OCI-LY3 (cell line): Measurements from ENCODE around the gene SNTG2.

Experiments used
- H2AFZ ChIP-seq: fragments of 200-600, 300-600 bp; shearing (Covaris generic); 2 replicates; pipeline ENCODE4 v1.6.0; 2014; ENCODE audit warnings: antibody characterized with exemption, low read depth, low read length
- H3K27ac ChIP-seq: fragments of 200-600, 300-600 bp; sonication (generic); 2 replicates; pipeline ENCODE4 v1.5.1; 2014; ENCODE audit warnings: mild to moderate bottlenecking, low read length, moderate library complexity, mixed read lengths
- H3K27me3 ChIP-seq: fragments of 200-600, 300-600 bp; sonication (generic); 2 replicates; pipeline ENCODE4 v1.6.1; 2014; ENCODE audit warnings: low read depth, low read length, mixed read lengths
- H3K36me3 ChIP-seq: fragments of 200-600, 300-600 bp; sonication (generic); replicated peaks from 2 replicates; pipeline ENCODE3; 2014; ENCODE audit warnings: low read depth, low read length, mixed read lengths
- H3K4me1 ChIP-seq: fragments of 300-600, 200-600 bp; sonication (generic); 2 replicates; pipeline ENCODE4 v1.6.1; 2014; ENCODE audit warnings: low read length, mixed read lengths
- H3K4me2 ChIP-seq: fragments of 200-600, 300-600 bp; sonication (generic); 2 replicates; pipeline ENCODE4 v1.6.1; 2014; ENCODE audit warnings: low read length, mixed read lengths
- H3K4me3 ChIP-seq: fragments of 300-600, 200-600 bp; sonication (generic); 2 replicates; pipeline ENCODE4 v1.5.1; 2014; ENCODE audit warnings: antibody characterized with exemption, mild to moderate bottlenecking, low read length, moderate library complexity
- H3K79me2 ChIP-seq: fragments of 300-600, 200-600 bp; shearing (Covaris generic); 2 replicates; pipeline ENCODE4 v1.6.1; 2014; ENCODE audit warnings: mild to moderate bottlenecking, low read length, mixed read lengths
- H3K9ac ChIP-seq: fragments of 300-600, 200-600 bp; shearing (Covaris generic); 2 replicates; pipeline ENCODE4 v1.6.0; 2014; ENCODE audit warnings: mild to moderate bottlenecking, low read length, moderate library complexity
- H3K9me3 ChIP-seq: fragments of 200-600, 300-600 bp; shearing (Covaris generic); 2 replicates; pipeline ENCODE4 v1.6.1; 2014; ENCODE audit warnings: low read length, mixed read lengths; ENCODE audit not compliant: insufficient read depth
- H4K20me1 ChIP-seq: fragments of 200-600, 300-600 bp; sonication (generic); 2 replicates; pipeline ENCODE4 v1.6.1; 2016; ENCODE audit warnings: low read length, mixed read lengths; ENCODE audit not compliant: insufficient read depth
- CTCF ChIP-seq: fragments of 200-600, 300-600 bp; sonication (generic); IDR thresholded peaks from 2 replicates; pipeline ENCODE4 v1.5.1; 2014; ENCODE audit warnings: antibody characterized with exemption, low read length, low read depth
- EZH2phosphoT487 ChIP-seq: fragments of 200-600 bp; shearing (Covaris generic); IDR thresholded peaks from 2 replicates; pipeline ENCODE4 v1.6.1; 2018; ENCODE audit warnings: antibody characterized with exemption, mixed run types, low read depth

SNTG2 gene

GRCh38 chr2:1020206-1020605 is 69.6 kb downstream of the SNTG2 start:
- no peaks in the 10 kb centered on the region for H3K36me3 ChIP-seq
- no peak overlapping the region for H3K9ac ChIP-seq
- H2AFZ ChIP-seq: no peak overlapping the region
- H3K4me3 ChIP-seq: no peak overlapping the region
- 0 out of 2 replicates have a peak, but pooled peaks cover 2% of the 10 kb centered on the region for H3K27me3 ChIP-seq
- no peak overlapping the region for H3K4me2 ChIP-seq
- H3K9me3 ChIP-seq: no peaks in the 10 kb centered on the region
- no peaks in the 10 kb centered on the region for H4K20me1 ChIP-seq
- H3K4me1 ChIP-seq: no peaks in the 10 kb centered on the region
- H3K27ac ChIP-seq: no peak overlapping the region
- TF ChIP-seq EZH2phosphoT487: no peak
- no peak for TF ChIP-seq CTCF
- H3K79me2 ChIP-seq: no peaks in the 10 kb centered on the region

- TF ChIP-seq EZH2phosphoT487: no peak
- no peak for TF ChIP-seq CTCF
- Histone ChIP-seq H4K20me1 (no peaks in the 10 kb centered on the region), H3K4me2 (no peak overlapping the region), H3K27me3 (no peaks in the 10 kb centered on the region), H3K79me2 (no peaks in the 10 kb centered on the region), H3K27ac (no peak overlapping the region), H3K4me3 (no peak overlapping the region), H3K4me1 (no peaks in the 10 kb centered on the region), H3K36me3 (no peaks in the 10 kb centered on the region), H2AFZ (no peak overlapping the region), H3K9ac (no peak overlapping the region), H3K9me3 (no peaks in the 10 kb centered on the region)
Measured at GRCh38 chr2:1022178-1022577, 71.5 kb downstream of the SNTG2 start.

GRCh38 chr2:1024981-1025380 is 74.3 kb downstream of the SNTG2 start:
- H3K4me3 ChIP-seq: no peak overlapping the region

GRCh38 chr2:1026141-1026540 is 75.5 kb downstream of the SNTG2 start:
- H3K4me2 ChIP-seq: no peak overlapping the region
- H3K4me1 ChIP-seq: no peaks in the 10 kb centered on the region
- no peaks in the 10 kb centered on the region for H3K36me3 ChIP-seq
- no peaks in the 10 kb centered on the region for H3K79me2 ChIP-seq
- no peak overlapping the region for H3K27ac ChIP-seq
- no peak overlapping the region for H3K4me3 ChIP-seq
- H2AFZ ChIP-seq: no peak overlapping the region
- no peak overlapping the region for H3K9ac ChIP-seq
- no peaks in the 10 kb centered on the region for H3K9me3 ChIP-seq
- no peaks in the 10 kb centered on the region for H4K20me1 ChIP-seq
- TF ChIP-seq CTCF: no peak
- no peak for TF ChIP-seq EZH2phosphoT487
- H3K27me3 ChIP-seq: no peaks in the 10 kb centered on the region

More at GRCh38 chr2:1024981-1025380, 74.3 kb downstream of the SNTG2 start:
- Histone ChIP-seq H4K20me1 (no peaks in the 10 kb centered on the region), H3K9me3 (no peaks in the 10 kb centered on the region), H3K27ac (no peak overlapping the region), H3K4me1 (no peaks in the 10 kb centered on the region), H2AFZ (no peak overlapping the region), H3K27me3 (no peaks in the 10 kb centered on the region), H3K9ac (no peak overlapping the region), H3K36me3 (no peaks in the 10 kb centered on the region), H3K79me2 (no peaks in the 10 kb centered on the region), H3K4me2 (no peak overlapping the region)
- TF ChIP-seq EZH2phosphoT487 (no peak), CTCF (no peak)
